Measurements from ENCODE around the gene OR1J1.

The OR1J1 gene, protein sequence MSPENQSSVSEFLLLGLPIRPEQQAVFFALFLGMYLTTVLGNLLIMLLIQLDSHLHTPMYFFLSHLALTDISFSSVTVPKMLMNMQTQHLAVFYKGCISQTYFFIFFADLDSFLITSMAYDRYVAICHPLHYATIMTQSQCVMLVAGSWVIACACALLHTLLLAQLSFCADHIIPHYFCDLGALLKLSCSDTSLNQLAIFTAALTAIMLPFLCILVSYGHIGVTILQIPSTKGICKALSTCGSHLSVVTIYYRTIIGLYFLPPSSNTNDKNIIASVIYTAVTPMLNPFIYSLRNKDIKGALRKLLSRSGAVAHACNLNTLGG

GRCh38 chr9:122477826-122478225 is at the start of gene OR1J1:
Gene OR1J1 (minus strand): TSS chr9:122477926. CDS start chr9:122477926, 0 bp downstream.
- no peak for DNase-seq

DNA sequence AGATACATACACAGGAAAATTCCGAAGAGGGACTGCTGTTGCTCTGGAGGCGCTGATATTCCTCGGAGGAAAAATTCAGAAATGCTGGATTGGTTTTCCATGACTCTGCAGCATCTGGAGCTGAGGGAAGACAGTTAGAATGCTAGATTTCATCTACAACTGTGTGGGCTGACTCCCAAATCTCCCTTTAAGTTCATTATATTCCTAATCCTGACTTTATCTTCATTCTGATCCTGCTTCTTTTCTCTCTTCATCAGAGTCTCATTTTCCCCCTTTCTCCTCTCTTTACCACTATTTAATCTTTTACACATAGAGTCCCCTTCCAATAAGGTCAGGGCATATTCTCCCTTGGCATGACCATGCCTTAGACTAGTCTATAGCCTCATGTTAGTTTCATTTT is 49.5 kb upstream of the OR1J1 start, which contains the start of gene OR1N1:
TSS of gene OR1N1 (minus strand) at position 101 of the 400 bp plus-strand sequence. CDS start at position 101, 0 bp downstream.
- no peak for DNase-seq

DNA sequence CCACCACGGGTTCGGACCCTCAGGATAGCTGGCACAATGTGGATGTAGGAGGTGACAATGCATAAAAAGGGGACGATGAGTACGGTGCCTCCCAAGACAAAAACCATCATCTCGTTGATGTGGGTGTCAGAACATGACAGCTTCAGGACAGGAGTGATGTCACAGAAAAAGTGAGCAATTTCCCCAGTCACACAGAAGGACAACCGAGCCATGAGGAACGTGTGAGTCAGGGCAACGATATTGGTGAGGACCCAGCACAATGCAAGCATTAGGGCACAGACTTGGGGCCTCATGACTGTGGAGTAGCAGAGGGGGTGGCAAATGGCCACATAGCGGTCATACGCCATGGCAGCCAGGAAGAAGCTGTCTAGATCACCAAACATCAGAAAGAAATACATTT is 48.9 kb upstream of the OR1J1 start:
- DNase-seq = no peak

GRCh38 chr9:122519376-122519775 is 41.6 kb upstream of the OR1J1 start:
- no peak for DNase-seq

- no peak for DNase-seq
These were observed 41.1 kb upstream of the OR1J1 start, which contains the start of gene OR1J4 for GRCh38 chr9:122518841-122519240. Gene OR1J4 (plus strand): TSS chr9:122519141. CDS start chr9:122519141, 0 bp downstream.

- DNase-seq = no peak
These were observed 40.5 kb upstream of the OR1J1 start for GRCh38 chr9:122518226-122518625.

GRCh38 chr9:122510502-122510901 is 32.8 kb upstream of the OR1J1 start, which contains the start of gene OR1J2:
Gene OR1J2 (plus strand): TSS chr9:122510802. CDS start chr9:122510802, 0 bp downstream.
- no peak for DNase-seq

GRCh38 chr9:122506964-122507363 is 29.2 kb upstream of the OR1J1 start:
- DNase-seq = no peak

DNA sequence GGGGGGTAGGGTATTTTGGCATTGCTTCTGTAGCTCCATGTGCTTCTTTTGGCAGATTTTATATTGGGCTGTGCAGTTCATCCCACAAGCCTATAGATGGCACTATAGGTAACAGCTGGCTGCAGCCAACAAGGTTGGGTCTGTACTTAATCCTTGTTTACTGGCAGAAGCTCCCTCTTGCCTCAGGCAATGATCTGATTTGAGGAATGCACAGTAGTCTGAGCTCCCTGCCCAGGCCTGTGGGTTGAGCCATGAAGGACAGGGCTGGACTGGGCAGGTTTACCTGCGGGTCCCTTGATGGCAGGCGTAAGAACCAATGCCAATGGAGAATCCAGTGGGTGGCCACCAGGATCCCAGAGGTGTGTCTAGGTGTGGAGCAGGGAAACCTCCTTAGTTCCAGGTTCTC is 21.2 kb upstream of the OR1J1 start:
- peak; percentile 16 for DNase-seq

DNA sequence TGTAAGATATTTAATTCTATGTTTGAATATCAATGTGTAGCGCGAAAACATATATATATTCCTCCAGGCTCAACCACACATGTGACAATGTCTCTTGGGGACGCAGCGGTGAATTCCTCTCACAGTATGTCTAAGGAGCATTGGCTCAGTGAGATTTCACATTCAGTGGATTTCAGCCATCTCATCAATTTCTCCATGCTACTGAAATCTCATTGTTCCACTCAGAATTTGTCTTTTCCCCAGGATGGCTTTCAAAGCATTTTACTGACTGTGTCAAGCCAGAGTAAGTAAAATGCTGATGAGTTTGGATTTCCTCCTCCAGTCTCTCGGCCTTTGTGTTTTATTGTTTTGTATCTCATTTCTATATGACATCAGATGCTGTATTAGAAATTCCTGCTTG is 1.3 kb upstream of the OR1J1 start:
- DNase-seq = no peak

- no peak for DNase-seq
These were observed 380 bp downstream of the OR1J1 start for GRCh38 chr9:122477346-122477745.

DNA sequence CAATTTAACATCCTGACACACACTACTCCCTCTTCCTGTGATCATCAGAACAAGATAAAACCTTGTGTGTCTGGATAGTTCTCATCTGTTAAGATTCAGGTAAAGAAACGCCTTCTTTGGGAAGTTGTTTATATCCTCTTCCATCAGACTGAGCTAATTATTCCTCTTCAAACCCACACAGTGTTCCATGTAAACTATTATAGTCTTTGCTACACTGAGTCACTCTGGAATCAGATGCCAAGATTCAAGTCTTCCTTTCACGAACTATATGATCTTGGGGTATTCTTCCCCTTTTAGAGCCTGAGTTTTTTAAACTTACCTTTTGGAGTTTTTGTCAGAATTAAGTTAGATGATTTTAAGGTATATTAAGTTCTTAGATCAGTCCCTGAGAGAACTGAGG is 2.0 kb downstream of the OR1J1 start:
- no peak for DNase-seq

DNA sequence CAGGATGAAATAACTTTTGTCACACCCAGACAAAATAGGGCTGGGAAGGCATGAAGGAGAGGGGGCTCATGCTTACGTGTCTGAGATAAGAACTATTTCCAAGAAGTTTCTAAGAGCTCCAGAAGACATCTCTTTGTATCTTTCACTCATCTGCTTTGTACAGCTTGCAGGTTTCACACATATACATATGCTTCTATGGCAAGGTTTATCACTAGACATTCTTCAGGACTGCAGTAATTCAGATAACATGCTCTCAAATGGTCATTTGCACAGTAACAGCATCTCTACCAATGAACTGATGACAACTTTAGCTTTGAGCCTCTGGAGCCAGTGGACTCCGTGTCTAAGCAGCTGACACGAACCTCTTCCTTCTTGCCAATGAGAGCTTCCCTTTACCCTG is 3.2 kb downstream of the OR1J1 start:
- no peak for DNase-seq

DNA sequence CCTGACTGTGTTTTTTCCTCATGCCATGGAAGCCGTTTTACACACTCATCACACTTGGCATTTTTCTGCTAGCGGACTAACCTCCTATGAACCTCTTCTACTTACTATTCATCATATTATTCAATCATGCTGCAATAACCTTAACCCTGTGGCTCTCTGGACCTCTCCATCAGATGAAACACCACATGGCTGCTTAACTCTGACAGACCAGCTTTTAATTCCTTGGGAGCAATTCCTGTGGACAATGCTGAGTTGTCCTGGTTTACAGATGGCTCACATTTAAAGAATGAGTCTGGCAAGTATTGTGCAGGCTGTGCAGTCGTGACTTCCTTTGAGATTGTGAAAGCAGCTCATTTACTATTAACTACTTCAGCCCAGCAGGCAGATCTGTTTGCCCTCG is 9.0 kb downstream of the OR1J1 start:
- peak; percentile 56 for DNase-seq

- no peak for DNase-seq
These were observed 11.3 kb downstream of the OR1J1 start for GRCh38 chr9:122466456-122466855.

DNA sequence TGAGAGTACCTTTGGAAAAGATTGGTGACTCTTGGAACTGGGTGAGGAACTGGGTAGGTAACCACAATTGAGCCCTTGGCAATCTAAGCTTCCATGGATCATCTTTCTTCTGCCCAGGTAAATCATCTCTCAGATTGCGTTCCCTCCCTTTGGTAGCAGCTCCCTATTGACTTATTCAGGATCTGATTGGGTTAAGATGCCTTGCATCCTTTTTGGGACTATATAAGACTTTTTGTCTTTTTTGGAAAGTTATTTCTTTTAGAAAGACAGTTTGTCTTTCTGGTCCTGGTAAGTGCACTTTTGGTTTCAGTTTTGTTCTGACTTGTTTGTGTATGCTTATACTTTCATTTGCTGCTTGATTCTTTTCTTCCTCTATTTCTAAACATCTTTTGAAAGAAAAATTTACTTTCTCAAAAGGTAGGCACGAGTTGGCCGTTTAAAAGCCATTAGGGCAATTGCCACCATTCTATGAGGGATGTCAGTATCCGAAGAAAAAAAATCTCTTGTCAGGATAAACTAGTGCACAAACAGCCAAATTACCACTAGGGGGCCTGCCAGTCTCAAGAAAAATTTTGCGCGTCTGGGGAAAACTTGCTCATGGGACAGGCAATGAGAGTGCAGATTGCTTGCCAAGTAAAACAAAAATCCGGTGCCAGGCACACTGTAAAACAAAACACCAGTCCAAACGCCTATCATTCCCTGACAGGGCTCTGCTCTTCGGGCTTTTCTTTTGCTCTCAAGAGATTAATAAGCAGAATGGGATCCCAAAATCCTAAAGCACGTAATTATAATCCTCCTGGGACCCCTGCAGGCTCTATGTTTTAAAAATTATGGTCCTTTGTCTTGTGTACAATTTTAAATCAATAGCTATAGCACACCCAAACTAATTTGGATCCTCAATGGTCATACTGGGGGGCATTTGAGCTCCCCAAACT is 12.8 kb downstream of the OR1J1 start:
- peak; percentile 79 for DNase-seq

DNA sequence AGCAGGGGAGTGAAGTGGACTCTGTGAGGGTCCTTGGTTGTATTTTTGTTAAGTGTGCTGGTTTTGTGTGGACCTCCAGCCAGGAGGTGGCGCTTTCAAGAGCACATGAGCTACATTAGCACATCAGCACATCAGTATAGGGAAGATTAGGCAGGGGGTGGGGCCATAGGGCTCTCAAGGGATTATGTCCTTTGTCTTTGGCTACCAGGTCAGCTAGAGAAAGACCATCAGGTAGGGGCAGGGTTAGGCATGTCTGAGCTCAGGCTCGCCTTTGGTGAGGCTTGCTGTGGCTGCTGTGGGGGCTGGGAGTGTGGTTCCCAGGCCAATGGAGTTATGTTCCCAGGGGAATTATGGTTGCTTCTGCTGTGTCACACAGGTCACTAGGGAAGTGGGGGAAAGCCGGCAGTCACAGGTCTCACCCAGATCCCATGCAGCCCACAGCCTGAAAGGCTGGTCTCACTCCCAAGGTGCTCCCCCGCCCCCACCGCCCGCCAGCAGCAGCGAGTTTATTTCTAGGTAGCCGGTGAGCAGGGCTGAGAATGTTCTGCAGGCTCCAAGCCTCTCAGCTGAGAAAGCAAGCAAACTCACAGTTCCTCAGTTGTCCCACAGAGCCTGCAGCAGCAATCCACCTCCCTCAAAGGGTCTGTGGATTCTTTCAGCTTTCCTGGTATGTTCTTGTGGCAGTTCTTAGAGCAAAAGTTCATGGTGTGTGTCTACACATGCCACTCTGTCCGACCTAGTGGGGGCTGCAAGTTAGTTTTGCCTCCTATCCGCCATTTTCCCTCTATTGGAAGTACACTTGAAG is 13.7 kb downstream of the OR1J1 start:
- DNase-seq = no peak

DNA sequence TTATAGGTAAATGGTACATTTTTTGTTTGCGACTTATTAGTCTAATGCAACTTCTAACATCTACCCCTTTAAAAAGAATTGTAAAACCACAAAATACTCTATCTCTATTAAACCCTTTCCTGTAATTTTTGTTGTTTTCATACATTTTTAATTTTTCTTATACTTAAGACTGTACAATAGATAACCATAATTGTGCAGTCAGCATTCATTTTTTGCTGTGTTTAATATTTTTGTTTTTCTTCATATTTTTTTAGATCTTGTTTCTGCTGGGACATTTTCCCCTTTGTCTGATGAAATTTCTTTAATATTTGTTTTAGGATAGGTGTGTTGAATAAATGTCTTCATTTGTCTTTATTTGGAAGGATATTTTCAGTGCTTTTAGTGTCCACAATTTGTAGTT is 19.9 kb downstream of the OR1J1 start:
- DNase-seq = no peak

GRCh38 chr9:122456123-122456522 is 21.6 kb downstream of the OR1J1 start:
- no peak for DNase-seq

DNA sequence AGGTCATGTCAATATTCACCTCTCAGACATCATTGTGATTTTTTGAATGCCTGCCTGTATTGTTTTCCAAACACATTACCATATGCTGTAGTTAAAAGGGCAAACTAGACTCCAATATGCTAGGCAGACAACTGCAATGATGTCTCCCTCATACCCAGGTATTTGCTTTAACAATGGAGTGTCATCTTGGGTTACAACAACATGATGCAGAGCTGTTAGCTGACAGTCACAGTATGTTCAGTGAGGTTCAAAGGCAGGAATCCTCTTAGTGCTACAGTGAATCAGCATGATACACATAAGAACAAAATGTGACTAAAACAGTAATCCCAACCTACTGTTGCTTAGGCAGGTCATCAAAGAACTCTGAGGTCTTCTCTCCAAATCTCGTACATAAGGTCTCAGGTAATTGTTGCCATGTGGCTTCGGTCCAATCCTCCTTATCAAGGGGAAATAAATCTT is 24.0 kb downstream of the OR1J1 start:
- DNase-seq = no peak

DNA sequence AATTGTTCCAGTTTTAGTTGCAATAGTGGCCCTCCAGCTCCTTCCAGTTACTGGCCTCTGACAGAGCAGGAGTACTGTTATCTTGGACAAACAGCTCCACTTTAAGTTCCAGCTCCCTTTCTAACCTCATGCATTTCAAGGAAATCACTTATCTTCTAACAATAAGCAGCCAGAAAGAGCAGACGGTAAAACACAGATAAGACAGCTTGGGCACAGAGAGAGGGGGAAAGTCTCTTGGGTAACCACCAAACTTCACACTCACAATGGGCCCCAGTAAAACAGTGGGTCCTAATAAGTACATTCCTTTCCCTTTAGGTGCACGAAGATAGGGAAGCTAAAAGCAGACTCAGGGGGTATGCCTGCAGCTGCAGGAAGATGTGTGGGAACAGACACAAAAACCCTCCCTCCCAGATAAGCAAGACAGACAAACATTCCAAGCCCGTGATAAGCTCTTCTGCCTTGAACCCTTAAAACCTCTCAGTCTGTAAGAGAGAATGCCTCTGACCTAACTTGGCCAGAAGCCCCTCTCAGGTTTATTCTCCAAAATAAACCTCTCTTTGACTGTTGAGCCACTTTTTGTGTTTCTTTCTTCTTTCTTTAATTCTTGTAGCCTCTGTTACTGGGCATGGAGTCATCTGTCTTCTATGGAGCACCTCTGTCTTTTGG is 30.8 kb downstream of the OR1J1 start:
- DNase-seq = peak; percentile 25

GRCh38 chr9:122445155-122445749 is 32.5 kb downstream of the OR1J1 start:
- peak; percentile 88 for DNase-seq

Data from fibroblast of upper back skin (primary cell).